Epithelial cell of esophagus (primary cell): ENCODE data around the gene RBM28.

ENCODE experiments used
- DNase-seq: peaks from one replicate; pipeline ENCODE4 v3.0.0; 2010; ENCODE audit warnings: low read depth
- H3K4me3 ChIP-seq: 2 replicates; pipeline ENCODE4 v1.5.1; 2011; ENCODE audit warnings: mild to moderate bottlenecking, low read length, control low read depth
- CTCF ChIP-seq: IDR thresholded peaks from 2 replicates; pipeline ENCODE4 v1.5.1; 2011; ENCODE audit warnings: low read depth, mild to moderate bottlenecking, low read length, control low read depth, inconsistent platforms; ENCODE audit not compliant: insufficient read depth; ENCODE audit errors: missing control alignments

Gene RBM28

GRCh38 chr7:128350708-128351295, 7.1 kb upstream of the RBM28 start:
- no peak for TF ChIP-seq CTCF
- no peak for DNase-seq
- H3K4me3 ChIP-seq: no peak overlapping the region

- no peak for TF ChIP-seq CTCF
- H3K4me3 ChIP-seq: no peak overlapping the region
- DNase-seq: no peak
Measured at GRCh38 chr7:128349466-128349825, 5.7 kb upstream of the RBM28 start.

GRCh38 chr7:128347647-128348097, 4.0 kb upstream of the RBM28 start:
- no peak overlapping the region for H3K4me3 ChIP-seq
- DNase-seq: peak; percentile 63
- peak; percentile 80 for TF ChIP-seq CTCF

GRCh38 chr7:128344431-128344774, 695 bp upstream of the RBM28 start:
- H3K4me3 ChIP-seq: no peak overlapping the region
- no peak for TF ChIP-seq CTCF
- DNase-seq: no peak

GRCh38 chr7:128341733-128342132, 2.0 kb downstream of the RBM28 start:
- H3K4me3 ChIP-seq: no peak overlapping the region
- TF ChIP-seq CTCF: no peak
- DNase-seq: no peak

GRCh38 chr7:128335730-128336129, 8.0 kb downstream of the RBM28 start:
- no peak for TF ChIP-seq CTCF
- no peak overlapping the region for H3K4me3 ChIP-seq
- DNase-seq: no peak

GRCh38 chr7:128324368-128324680, 19.4 kb downstream of the RBM28 start:
- DNase-seq: no peak
- no peak for TF ChIP-seq CTCF
- H3K4me3 ChIP-seq: no peak overlapping the region
